HG03457 (cell line): ENCODE data around the gene NOL11.
"Not testable (repeated sequence)": the region's sequence is repeated elsewhere in the genome, so short reads cannot be mapped to it uniquely, and the experiment has no call there.

Source experiments
- ATAC-seq: cut with Tn5 transposase; IDR thresholded peaks from one replicate; pipeline ENCODE4 v1.9.1; 2021; ENCODE audit warnings: moderate number of reproducible peaks; ENCODE audit not compliant: unreplicated experiment

NOL11 gene

GRCh38 chr17:67717624-67718324 lies at the start of gene NOL11:
Gene NOL11 (plus strand): TSS chr17:67717936. CDS start chr17:67717948, 12 bp downstream.
- peak; percentile 89 for ATAC-seq

- ATAC-seq = no peak
These were observed 46.2 kb upstream of the NOL11 start for GRCh38 chr17:67671493-67671892.

- ATAC-seq = no peak
These were observed 45.0 kb upstream of the NOL11 start for GRCh38 chr17:67672592-67673335.

GRCh38 chr17:67675481-67675880 lies 42.3 kb upstream of the NOL11 start:
- no peak for ATAC-seq

GRCh38 chr17:67676305-67676704 lies 41.4 kb upstream of the NOL11 start:
- no peak for ATAC-seq

GRCh38 chr17:67678414-67678813 lies 39.3 kb upstream of the NOL11 start:
- ATAC-seq = no peak

GRCh38 chr17:67679225-67679624 lies 38.5 kb upstream of the NOL11 start:
- no peak for ATAC-seq

- ATAC-seq = no peak
These were observed 38.0 kb upstream of the NOL11 start for GRCh38 chr17:67679721-67680120.

GRCh38 chr17:67680445-67681224 lies 37.1 kb upstream of the NOL11 start:
- no peak for ATAC-seq

- no peak for ATAC-seq
These were observed 35.5 kb upstream of the NOL11 start for GRCh38 chr17:67682196-67682595.

- no peak for ATAC-seq
These were observed 32.4 kb upstream of the NOL11 start for GRCh38 chr17:67685351-67685750.

- ATAC-seq = no peak
These were observed 31.5 kb upstream of the NOL11 start for GRCh38 chr17:67686241-67686640.

GRCh38 chr17:67687511-67687910 lies 30.2 kb upstream of the NOL11 start:
- no peak for ATAC-seq

GRCh38 chr17:67689534-67690177 lies 28.1 kb upstream of the NOL11 start:
- ATAC-seq = no peak

- ATAC-seq = no peak
These were observed 23.9 kb upstream of the NOL11 start for GRCh38 chr17:67693811-67694210.

- no peak for ATAC-seq
These were observed 21.4 kb upstream of the NOL11 start for GRCh38 chr17:67696347-67696746.

- ATAC-seq = no peak
These were observed 20.8 kb upstream of the NOL11 start for GRCh38 chr17:67696853-67697498.

- no peak for ATAC-seq
These were observed 17.6 kb upstream of the NOL11 start for GRCh38 chr17:67700037-67700724.

- no peak for ATAC-seq
These were observed 17.0 kb upstream of the NOL11 start for GRCh38 chr17:67700725-67701119.

GRCh38 chr17:67702861-67703260 lies 14.9 kb upstream of the NOL11 start:
- ATAC-seq = not testable (repeated sequence)
